Measurements from ENCODE around the gene TCEA2.

TCEA2 gene

DNA sequence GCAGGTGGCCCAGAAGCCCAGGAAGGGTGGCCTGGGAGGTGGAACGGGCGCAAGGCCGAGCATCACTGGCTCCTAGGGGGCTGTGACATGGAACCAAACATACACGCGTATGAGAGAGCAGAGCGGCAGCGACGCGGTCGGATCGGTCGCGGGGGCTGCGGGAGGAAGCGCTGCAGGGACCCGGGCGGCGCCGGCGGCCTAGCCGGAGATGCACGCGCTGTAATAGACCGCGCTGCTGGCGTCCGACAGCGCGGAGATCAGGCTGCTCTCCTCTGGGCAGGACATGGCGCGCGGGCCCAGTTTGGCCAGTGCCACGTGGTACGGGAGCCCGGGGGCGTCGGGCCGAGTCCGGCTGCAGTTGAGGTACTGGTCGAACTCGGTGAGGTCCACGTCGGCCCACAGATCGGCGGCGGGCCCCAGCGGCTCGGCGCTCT lies 15.0 kb upstream of the TCEA2 start:
- TF ChIP-seq JUND (IDR thresholded peaks at IDR 0.05; ENCODE audit: low read depth) = no peak
- in situ Hi-C loops (cut with HindIII; ENCODE audit: low pct_unique_long_range_greater_than_20kb, low sequenced_read_pairs) = no loop called here
- DNase-seq (ENCODE audit: low read depth in 1 of 2, low spot score in 1 of 2) = no peak

DNA sequence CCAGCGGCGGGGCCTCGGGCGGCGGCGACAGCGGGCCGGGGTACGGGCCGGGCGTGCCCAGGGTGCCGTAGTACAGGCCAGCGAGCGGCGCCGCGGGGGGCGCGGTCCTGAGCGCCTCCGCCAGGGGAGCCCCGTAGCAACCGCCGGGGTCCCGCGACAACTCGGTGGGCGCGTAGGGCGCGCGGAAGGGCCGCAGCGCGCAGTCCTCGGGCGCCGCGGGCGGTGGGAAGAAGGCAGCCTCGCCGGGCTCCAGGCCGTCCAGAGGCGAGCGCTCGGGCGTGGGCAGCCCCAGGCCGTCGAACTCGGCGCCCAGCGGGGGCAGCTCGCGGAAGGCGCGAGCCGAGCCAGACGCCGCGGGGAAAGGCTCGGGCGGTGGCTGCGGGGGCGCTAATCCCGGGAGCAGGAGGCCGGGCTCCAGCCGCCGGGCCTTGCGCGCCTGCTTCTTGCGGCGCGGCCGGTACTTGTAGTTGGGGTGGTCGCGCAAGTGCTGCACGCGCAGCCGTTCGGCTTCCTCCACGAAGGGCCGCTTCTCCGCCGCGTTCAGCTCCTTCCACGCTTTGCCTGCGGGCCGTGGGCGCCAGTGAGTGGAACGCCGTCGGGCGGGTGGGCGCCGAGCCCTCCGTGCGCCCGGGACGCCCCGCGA lies 14.5 kb upstream of the TCEA2 start:
- no peak for TF ChIP-seq JUND (IDR thresholded peaks at IDR 0.05; ENCODE audit: low read depth)
- no peak for DNase-seq (ENCODE audit: low read depth in 1 of 2, low spot score in 1 of 2)
- in situ Hi-C loops (cut with HindIII; ENCODE audit: low pct_unique_long_range_greater_than_20kb, low sequenced_read_pairs) = no loop called here

DNA sequence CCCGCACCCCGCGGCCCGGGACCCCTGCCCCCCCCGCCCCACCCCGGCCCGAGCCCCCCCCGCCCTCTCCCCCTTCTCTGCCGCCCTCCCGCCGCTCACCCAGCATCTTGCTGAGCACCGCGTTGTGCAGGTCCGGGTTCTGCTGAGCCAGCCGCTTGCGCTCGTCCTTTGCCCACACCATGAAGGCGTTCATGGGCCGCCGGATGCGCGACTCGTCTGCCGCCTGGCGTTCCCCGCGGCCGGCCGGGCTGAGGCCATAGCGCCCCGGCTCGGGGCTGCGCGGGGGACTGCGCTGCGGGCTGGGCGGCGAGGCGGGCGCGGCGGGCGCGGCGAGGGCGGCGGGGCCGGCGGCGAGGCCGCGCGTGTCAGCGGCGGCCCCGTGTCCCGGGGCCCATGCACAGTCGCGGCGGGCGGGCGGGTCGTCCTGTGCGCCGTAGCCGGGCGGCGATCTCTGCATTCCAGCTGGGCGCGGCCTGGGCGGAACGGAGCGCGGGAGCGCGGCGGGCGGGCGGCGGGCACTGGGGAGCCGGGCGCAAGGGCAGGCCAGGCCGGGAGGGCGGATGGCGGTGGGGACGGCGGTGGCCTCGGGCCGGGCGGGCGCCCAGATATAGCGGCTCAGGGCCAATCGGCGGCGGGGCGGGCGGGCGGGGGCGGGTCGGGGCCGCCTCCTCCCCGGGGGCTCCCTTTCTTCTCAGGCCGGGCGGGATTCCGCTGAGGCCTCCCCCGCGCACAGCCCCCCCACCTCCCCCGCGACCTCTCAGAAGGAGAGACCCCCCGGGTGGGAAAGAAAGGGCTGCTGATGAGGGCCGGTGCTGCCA lies 13.7 kb upstream of the TCEA2 start, which contains the start of gene SOX18:
SOX18 (minus strand) TSS at position 580 of the 818 bp plus-strand sequence; CDS start at position 457, 123 bp downstream.
- peak; percentile 60 to 68 for DNase-seq (ENCODE audit: low read depth in 1 of 2, low spot score in 1 of 2)
- TF ChIP-seq JUND (IDR thresholded peaks at IDR 0.05; ENCODE audit: low read depth) = no peak
- in situ Hi-C loops (cut with HindIII; ENCODE audit: low pct_unique_long_range_greater_than_20kb, low sequenced_read_pairs) = no loop called here

DNA sequence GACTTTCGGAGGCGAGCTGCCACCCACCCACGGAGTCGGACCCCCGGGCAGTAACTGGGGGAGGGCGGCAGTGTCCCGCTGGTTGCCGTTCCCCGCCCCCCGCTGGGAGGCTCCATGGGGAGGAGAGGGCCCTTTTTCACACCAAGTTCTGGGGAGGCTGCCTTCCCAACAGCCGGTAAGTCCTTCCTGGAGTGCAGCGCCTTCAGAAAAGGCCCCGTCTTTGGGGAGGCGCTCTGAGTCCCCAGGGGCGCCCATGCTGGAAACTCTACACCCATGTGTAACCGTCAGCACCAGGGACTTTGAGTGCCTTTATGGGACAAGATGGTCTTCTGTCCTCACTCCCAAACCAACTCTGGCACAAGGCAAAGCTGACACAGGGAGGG lies 13.1 kb upstream of the TCEA2 start:
- TF ChIP-seq JUND (IDR thresholded peaks at IDR 0.05; ENCODE audit: low read depth) = no peak
- in situ Hi-C loops (cut with HindIII; ENCODE audit: low pct_unique_long_range_greater_than_20kb, low sequenced_read_pairs) = no loop called here
- DNase-seq (ENCODE audit: low read depth in 1 of 2, low spot score in 1 of 2) = no peak

DNA sequence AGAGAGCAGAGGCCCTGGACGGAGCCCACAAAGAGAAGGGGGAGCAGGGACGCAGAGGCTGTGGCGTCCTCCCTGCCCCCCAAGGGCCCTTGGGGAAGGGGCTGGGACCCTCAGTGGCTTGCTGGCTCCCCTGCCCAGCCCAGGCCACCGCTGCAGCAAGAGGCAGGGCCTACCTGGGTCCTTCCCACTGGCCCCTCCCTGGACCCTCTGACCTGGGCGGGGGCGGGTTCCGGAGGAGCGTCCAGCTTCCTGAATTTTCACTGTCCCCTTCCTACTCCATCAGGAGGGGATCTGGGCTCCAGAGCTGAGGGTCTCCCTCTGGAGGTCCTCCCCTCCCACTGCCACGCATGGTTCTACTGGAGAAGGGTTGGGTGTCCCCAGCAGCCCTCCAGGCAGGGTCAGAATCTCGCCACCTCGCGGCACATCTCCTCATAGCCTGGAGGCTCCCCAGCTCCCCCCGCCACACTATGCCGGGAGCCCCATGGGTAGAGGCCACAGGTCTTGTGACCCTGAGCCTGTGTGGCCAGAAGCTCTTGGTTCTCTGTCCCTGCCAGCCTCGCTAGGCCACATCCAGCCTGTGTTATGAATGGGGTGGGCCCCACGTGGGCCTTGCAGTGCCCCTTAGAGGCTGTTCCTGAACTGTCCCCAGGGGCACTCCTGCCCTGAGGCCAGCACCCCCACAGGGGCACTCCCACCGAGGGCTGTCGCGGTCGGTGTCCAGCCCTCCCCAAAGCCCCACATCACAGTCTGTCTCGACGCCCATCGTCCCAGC lies 12.6 kb upstream of the TCEA2 start:
- in situ Hi-C loops (cut with HindIII; ENCODE audit: low pct_unique_long_range_greater_than_20kb, low sequenced_read_pairs) = no loop called here
- DNase-seq (ENCODE audit: low read depth in 1 of 2, low spot score in 1 of 2) = no peak
- TF ChIP-seq JUND (IDR thresholded peaks at IDR 0.05; ENCODE audit: low read depth) = no peak

DNA sequence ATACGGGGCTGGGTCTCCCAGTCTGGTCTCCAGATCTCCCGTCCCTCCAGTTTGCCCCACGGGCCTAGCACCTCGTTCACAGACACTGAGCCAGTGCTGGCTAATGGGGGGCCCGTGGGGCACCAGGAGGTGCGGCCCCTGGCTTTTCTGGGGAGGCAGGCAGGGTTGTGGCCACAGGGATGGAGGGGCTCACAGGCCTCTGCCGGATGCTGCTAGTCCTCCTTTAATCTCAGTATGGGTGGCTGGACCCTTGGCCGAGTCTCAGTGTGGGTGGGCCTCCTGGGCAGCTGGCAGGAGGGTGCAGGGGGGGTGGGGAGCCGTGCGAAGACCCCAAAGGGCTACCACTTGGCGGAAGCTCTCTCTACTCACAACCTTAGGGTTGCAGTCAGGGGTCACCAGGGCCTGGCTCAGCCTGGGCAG lies 12.0 kb upstream of the TCEA2 start:
- no peak for DNase-seq (ENCODE audit: low read depth in 1 of 2, low spot score in 1 of 2)
- in situ Hi-C loops (cut with HindIII; ENCODE audit: low pct_unique_long_range_greater_than_20kb, low sequenced_read_pairs) = no loop called here
- TF ChIP-seq JUND (IDR thresholded peaks at IDR 0.05; ENCODE audit: low read depth) = no peak

DNA sequence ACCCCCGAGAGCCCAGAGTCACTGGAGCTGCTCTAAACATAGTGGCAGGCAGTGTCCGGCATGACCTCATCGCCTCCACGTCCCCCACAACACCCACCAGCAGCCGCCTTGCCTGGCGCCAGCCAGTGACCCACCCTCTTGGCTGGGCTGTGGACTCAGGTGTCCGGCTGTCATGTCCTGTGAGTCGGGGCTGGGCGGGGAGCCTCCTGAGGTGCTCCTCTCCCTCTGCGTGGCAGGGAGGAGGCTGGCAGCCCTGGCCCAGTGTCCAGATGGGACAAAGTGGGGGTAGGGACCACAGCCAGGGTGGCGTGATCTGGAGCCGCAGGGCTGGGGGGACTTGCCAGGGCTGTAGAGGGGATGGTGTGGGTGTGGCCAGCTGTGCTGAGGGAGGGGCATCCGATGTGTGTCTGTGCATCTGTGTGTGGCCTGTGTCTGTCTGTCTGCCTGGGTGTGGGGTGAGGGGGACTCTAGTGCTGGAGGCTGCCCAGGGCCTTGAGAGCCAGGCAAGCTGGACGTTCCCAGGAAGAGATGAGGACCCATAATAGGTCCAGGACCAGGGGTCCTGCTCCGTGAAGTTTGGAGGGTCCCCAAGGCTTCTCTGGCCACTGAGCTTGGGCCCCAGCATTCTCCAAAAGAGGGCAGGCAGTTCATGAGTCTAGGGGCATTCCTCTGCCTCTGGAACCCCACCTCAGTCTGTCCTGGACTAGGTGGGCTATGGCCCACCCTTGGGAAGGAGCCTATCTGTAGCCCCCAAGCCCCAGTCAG lies 11.3 kb upstream of the TCEA2 start:
- no peak for TF ChIP-seq JUND (IDR thresholded peaks at IDR 0.05; ENCODE audit: low read depth)
- no peak for DNase-seq (ENCODE audit: low read depth in 1 of 2, low spot score in 1 of 2)
- in situ Hi-C loops (cut with HindIII; ENCODE audit: low pct_unique_long_range_greater_than_20kb, low sequenced_read_pairs) = no loop called here

DNA sequence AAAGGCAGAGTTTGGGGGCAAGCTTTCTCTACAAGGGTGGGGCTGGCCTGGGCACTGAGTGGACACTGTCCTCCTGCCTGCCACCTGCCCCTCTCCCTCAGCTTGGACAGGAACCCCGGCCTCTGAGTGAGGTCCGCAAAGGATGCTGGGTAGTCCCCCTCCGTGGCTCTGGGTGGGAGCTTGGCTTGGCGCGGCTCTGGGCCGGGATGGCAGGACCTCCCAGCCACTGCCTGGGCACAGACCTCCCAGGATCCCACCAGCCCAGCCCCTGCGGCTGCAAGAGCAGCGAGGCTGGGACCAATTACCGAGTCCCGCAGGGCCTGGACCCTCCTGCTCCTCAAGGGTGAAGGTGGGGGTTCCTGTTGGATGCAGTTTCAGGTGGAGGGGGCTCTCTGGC lies 10.7 kb upstream of the TCEA2 start:
- no peak for TF ChIP-seq JUND (IDR thresholded peaks at IDR 0.05; ENCODE audit: low read depth)
- in situ Hi-C loops (cut with HindIII; ENCODE audit: low pct_unique_long_range_greater_than_20kb, low sequenced_read_pairs) = no loop called here
- DNase-seq (ENCODE audit: low read depth in 1 of 2, low spot score in 1 of 2) = no peak

DNA sequence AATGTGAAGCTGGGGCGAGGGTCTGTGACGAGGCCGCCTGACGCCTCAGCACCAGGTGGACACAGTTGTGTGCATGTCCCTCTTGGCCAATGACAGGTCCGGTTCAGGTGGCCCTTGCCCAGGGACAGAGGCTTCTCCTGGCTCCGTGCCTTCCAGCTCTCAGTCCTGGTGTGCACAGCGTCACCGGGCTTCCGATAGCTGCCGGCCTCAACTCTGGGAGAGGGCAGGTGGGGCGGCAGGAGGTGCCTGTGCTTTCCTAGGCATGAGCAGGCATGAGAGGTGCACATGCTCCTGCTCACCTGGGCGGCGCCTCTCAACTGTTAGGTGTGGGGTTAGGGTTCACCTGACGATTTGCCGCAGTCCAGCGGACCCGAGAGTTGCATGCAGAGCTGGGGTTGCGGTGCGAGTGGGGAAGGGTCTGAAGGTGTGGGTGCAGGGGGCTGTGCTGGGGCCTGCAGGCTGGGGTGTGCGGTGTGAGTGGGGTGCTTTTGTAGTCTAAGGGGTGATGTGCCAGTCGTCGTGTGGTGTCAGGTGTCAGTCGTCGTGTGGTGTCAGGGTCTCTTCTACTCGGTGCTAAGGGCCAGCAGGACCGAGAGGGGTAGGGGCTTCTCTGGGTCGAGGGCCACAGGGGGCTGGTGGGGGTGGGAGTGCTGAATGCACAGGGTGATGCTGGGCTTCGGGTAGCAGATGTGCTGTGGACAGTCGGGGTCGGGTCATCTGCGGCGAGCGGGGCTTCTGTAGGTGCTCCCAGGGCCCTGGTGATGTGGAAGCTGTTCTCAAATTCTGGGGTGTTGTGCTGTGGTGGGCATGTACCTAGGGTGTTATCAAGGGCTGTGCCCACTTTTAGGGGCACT lies 9.8 kb upstream of the TCEA2 start:
- DNase-seq (ENCODE audit: low read depth in 1 of 2, low spot score in 1 of 2) = no peak
- TF ChIP-seq JUND (IDR thresholded peaks at IDR 0.05; ENCODE audit: low read depth) = no peak
- in situ Hi-C loops (cut with HindIII; ENCODE audit: low pct_unique_long_range_greater_than_20kb, low sequenced_read_pairs) = no loop called here

DNA sequence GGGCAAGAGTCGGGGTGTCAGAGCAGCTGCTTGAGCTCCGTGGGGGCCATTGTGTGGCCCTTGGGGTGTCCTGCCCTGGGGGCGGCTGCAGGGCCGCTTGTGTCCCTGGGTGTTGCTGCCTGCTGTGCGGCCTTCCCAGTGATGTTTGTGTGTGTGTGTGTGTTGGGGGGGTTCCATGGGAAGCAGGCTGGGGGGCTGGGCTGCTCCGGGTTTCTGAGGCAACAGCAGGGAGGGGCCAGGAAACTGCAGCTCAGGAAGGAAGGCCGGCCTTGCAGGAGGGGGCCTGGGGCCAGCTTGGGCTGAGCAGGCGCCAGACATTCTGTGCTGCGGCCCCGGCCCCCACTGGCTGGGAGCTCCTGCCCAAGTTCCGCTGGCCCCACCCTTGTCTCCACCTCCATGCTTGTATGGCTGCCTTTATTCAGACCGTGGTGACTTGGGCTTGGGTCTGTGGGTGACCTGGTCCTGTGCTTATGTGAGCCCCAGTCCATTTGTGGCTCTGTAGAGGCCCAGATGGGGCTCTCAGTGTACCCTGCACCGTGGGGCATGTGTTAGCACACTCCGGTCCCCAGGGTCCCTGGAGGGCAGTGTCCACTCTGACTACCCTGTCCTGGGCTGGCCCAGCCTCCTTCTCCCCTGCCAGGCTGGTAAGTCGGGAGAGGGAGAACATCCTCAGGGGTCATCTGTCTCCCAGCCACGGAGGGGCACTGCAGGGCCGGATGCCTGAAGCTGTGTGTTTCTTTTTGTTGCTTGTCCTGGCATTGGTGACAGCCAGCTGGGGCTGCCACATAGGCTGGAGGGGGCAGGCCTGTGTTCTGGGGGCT lies 8.9 kb upstream of the TCEA2 start:
- in situ Hi-C loops (cut with HindIII; ENCODE audit: low pct_unique_long_range_greater_than_20kb, low sequenced_read_pairs) = no loop called here
- TF ChIP-seq JUND (IDR thresholded peaks at IDR 0.05; ENCODE audit: low read depth) = no peak
- DNase-seq (ENCODE audit: low read depth in 1 of 2, low spot score in 1 of 2) = peak in 1 of 2 experiments; percentile 64

Data from T47D (cell line).